HTR-8/SVneo (cell line): ENCODE results near the gene LPP.
A peak's percentile ranks its signal among the peaks of the same experiment; 100 is the strongest.

Source experiments
- DNase-seq: peaks from one replicate; pipeline ENCODE4 v3.0.0; 2011; ENCODE audit warnings: low spot score, mixed read lengths; ENCODE audit not compliant: insufficient read length
- FAIRE-seq: peaks from 2 replicates; lab custom pipeline; 2011; peaks lifted over from hg19 to GRCh38; lab: Jason Lieb, UNC

LPP gene

GRCh38 chr3:188264226-188265207, 110.6 kb downstream of the LPP start:
- DNase-seq (no peak), FAIRE-seq (no peak)

DNA sequence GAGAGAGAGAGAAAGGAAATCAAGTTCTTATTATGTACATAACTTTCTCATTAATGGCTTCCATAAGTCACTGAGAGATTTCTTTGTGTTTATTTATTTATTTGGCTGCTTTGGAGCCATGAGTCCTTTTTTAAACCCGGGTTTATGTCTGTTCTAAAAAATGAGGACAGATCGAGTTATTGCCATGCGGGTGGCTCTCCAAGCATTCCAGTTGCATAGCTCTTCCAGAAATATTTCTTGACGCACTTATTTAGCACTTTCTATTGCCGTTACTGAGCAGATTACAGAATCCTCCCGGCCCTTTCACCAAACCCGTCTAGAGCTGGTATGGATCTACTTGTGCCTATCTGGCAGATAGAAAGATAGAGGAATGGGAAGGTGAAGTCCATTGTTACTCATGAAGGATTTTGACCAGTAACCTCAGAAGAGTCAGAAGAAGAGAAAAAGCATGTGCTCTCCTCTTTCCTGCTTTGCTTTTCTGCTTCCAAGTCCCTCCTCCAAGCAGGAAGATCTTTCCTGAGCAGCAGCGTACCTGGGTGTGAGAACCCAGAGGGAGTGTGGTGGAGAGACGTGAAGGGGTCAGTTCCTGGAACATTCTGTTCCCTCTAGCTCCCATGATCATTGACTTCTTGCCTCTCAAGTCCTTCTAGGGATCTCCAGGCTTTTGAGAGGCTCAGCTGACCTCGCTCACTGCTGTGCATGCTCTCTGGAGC, 112.8 kb downstream of the LPP start:
- DNase-seq = no peak
- FAIRE-seq = no peak

DNA sequence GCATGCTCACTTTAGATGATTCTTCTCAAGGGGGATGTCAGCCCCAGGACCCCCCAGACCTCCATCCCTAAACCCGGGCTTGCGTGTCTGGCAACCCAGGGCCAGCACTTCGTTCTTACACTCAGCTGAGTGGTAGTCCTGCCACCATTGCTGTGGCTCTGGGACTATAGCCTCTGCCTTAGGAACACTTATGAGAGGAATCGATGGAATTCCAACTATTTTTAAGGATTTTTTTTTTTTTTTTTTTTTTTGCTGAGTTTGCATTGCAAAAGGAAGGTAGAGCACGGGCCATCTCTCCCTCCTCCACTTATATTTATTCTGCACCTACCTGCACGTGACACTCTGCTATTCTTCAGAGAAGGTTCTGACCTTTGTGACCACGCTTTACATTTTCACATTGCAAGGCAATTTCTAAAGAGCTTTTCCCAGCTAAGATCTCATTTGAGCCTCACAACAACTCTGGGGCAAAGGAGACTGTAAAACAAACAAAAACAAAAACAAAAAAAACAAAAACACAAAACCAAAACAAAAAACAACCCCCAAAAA, 113.9 kb downstream of the LPP start:
- FAIRE-seq = no peak

GRCh38 chr3:188268336-188268735, 114.4 kb downstream of the LPP start:
- DNase-seq (no peak), FAIRE-seq (no peak)

More for the DNA sequence above, 113.9 kb downstream of the LPP start:
- DNase-seq = no peak

- no peak for DNase-seq
- no peak for FAIRE-seq
Measured at GRCh38 chr3:188269040-188269439, 115.1 kb downstream of the LPP start.

DNA sequence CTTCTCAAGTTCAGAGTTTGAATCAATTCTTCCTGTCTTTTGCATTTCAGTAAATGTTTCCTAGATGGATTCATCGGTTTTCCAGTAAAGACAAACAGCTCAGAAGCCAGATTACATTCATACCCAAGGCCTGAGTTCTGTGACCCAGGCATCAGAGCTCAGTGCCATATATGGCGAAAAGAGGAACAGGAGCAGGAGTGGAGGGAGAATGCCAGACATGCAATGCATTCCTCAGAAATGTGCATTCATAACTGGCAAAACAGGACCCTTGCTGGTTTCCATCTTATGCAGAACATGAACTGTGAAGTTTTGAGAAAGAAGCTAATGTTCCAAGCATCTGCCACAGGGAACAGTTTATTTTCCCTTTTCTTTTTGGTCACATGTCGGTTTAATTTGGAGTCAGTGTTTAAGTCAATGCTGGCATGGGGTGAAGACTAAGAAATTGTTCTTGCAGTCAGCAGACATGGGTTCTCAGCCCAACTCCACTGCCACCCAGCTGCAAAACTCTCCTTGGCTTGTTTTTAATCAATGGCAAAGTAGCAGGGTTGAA, 116.5 kb downstream of the LPP start:
- peak; percentile 56 for DNase-seq
- no peak for FAIRE-seq

DNA sequence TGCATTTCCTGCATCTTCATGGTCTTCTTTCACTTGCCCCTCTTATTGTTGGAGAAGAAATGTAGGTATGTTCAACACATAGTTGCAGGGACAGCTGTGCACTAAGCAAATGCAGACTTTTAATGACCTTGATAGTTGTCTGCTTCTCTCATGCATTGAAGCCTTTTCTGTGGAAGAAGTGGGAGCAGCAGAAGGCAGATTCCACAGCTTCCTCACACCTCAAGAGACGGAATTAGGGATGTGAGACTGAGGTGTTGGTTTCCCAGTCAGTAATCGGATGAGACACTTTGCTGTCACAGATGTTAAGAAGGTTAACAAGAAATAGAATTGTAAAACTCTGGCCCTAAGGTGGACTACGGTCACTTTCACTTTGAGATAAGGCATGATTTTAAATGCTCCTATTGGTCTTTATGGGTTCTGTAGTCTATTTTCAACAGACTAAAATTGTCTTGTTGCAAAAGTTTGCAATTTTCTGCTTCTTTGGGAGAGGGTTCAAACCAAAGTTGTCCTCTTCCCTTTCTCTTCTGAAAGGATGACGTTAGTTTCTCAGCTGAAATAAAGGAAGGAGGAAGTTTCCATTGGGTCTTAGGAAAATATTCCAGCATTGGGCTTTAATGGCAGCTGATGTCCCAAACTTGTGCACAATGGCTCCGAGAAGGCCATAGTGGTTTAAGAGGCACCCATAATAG, 117.4 kb downstream of the LPP start:
- no peak for DNase-seq
- FAIRE-seq = no peak

DNA sequence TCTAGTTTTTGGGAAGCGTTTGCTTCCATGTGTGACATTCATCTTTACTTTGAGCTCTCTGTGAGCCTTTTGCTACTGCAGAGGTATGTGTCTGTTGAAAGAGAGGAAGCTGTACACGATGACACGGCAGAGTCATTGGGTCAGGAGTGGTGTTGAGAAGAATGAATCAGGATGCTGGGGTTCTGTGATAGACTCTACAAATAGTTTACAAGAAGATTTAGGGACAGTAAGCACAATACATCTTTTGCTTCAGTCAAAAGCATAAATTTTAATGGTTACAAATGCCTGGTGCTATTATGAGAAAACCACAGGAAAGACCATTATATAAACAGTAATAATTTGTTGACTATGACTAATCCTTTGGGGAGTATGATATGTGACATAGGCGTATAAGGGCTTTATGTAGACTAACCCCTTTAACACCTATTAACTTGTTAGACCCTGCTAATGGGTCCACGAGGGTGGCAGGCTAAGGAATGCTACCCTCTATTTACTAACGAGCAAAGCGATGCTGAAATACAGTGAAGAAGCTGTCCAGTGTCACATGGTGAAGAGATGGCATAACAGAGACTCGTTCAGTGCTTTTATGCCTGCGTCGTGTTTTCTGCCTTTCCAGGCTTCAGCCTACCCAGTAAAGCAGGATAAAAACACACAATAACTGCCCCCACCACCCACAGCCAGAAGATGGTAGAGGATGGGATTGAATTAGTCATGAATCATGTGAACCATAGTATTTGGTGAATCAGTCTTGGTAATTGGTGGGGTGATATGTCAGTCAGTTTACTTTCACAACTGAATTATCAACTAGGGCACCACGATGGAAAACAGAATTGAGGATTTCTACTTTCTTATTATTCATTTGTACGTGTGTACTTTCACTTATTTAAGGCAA, 118.8 kb downstream of the LPP start:
- FAIRE-seq (no peak), DNase-seq (peak; percentile 54)

GRCh38 chr3:188274249-188274915, 120.4 kb downstream of the LPP start:
- FAIRE-seq (no peak), DNase-seq (no peak)

GRCh38 chr3:188276375-188276774, 122.4 kb downstream of the LPP start:
- DNase-seq (no peak), FAIRE-seq (no peak)

DNA sequence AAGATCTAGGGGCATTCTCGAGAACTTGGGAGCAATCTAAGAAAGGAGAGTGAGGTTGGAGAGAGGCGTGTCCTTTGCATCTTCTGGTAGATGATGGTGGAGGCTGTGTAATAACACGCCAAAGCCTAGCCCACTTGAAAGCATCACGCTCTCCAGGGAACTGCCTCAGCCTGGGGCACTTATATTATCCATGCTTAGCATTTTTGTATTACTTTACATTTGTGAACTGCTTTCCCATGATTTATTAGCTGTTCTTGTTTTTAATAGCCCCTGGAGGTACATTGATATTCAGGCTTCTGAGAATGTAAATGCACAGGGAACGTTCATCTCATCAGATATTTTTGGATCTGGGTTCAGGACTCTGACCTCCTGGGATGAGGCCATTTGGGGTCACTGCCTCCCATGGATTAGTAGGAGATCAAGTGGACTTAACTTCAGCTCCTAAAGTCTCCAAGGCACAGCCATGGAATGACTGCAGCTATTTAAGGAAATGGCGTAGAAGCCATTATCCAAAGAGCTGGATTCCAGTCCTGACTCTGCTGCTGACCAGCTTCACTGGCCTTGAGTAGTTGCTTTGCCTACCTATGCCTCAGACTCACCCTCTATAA, 124.9 kb downstream of the LPP start:
- FAIRE-seq = no peak
- DNase-seq = no peak

DNA sequence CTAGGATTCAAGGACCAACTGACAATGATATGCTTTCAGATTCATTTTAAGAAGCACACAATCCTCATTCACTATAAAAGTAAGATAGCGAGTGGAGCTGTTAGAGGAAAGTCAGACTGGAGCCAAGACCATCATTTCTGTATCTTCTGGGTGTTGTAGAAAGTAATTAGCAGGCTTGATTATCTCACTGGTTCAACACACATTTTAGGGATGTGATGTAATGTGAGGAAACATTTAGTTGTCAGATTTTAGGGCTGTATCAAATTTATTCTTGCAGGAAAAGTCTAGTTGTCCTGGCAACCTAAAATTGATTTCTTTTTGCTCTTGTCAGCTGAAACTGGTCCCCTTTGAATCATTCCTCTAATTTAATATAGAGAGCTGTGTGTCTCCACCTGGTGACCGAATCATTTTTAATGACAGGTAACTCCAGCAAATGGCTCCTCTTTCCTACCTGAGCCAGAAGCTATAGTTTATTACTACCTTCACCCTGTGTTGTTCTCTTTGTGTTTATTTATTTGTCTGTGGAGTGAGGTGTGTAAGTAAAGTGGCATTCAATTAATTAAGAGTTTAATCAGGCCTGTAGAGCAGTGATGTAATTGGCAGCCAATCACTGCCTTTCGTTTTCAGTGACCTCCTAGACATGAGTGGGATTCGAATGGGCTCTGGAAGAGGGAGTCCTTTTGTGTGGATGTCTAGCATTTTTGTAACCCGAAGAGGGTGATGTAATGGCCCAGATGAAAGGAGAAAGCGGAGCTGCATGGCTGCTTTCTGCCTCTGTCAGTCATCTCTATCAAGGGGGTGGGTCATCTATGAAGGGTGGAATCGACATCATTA, 125.8 kb downstream of the LPP start:
- FAIRE-seq = no peak
- DNase-seq = no peak

- FAIRE-seq (no peak), DNase-seq (no peak)
Measured at GRCh38 chr3:188280627-188281026, 126.7 kb downstream of the LPP start.

- no peak for FAIRE-seq
Measured at GRCh38 chr3:188282871-188283270, 128.9 kb downstream of the LPP start.

GRCh38 chr3:188283347-188283746, 129.4 kb downstream of the LPP start:
- DNase-seq (no peak), FAIRE-seq (no peak)

More at GRCh38 chr3:188282871-188283270, 128.9 kb downstream of the LPP start:
- no peak for DNase-seq

DNA sequence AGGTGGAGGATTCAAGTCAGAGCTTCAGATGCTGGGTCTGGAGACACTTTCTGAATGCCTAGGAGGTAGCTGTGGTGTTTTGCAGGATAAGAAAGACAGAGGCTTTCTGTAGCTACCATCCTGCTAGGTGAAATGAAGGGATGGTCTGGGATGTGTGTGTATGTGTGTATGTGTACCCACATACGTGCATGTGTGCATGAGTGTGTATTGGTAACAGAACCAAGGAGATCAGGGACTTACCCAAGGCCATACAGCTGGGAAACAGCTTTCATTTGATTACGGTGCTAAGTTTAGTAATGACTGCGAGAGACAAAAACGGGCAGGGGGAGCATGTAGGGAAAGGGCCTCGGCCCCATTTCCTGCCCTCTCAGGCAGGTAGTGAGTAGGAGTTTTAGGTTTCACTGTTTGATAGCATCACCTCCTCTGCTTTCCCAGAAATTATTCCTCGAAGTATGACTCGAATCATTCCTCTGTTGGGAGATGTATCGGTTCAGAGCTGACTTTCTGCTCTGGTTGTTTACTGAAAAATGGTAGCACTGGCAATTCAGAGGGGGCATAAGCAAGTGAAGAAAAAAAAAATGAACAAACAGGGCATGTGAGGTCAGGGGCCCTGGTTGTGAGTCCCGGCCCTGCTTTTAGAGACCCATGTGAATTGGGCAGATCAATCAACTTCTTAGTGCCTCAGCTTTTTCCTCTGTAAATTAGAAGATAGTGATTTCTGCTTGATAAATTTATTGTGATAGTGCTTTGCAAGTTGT, 130.7 kb downstream of the LPP start:
- no peak for FAIRE-seq

GRCh38 chr3:188286087-188286513, 132.1 kb downstream of the LPP start:
- DNase-seq = peak; percentile 62
- FAIRE-seq = no peak

More for the DNA sequence above, 130.7 kb downstream of the LPP start:
- DNase-seq = no peak
